ENCODE measurements around the gene TMEFF2. TPM values are rescaled to one million over a fixed set of nuclear protein-coding genes. Genes with fewer than 3 reads are reported as not detected.

Gene TMEFF2
- total and polyA plus RNA-seq, 2 donors from 2014 or later: not detected

DNA sequence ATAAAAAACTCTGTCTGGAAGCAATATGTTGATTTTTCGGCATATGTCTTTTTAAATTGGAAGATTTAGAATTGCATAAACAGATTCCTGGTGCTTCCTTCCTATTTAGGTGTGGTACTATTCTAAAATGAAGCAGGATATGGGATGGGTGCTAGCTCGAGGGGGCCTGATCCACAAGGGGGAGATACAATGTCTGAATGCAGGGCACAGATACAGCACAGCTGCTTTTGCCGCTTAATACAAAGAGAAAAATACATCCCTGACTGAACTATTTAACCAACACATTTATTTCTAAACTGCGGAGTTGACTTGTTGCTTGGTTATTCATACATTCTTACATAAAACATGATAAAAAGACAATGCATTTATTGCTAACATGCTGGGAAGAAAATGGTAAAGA is 169.1 kb downstream of the TMEFF2 start:
- no peaks in the 10 kb centered on the region for H3K36me3 ChIP-seq (ENCODE audit: control insufficient read depth in 2 of 3, insufficient read depth in 3 of 3, low read length in 3 of 3)
- intact Hi-C loops (cut with DNase I): no loop called here
- no peak overlapping the region for H3K9ac ChIP-seq (ENCODE audit: low read length in 3 of 3)
- H3K4me1 ChIP-seq (ENCODE audit: control insufficient read depth in 2 of 3, insufficient read depth in 2 of 3, low read depth in 1 of 3, low read length in 3 of 3): no peaks in the 10 kb centered on the region
- H3K27me3 ChIP-seq (ENCODE audit: control insufficient read depth, insufficient read depth, low read length): no peaks in the 10 kb centered on the region
- no peak overlapping the region for H3K4me3 ChIP-seq (ENCODE audit: low read length in 3 of 3)
- no peak for DNase-seq
- no peak for FAIRE-seq
- H3K27ac ChIP-seq (ENCODE audit: low read depth in 2 of 2, low read length in 2 of 2): no peak overlapping the region
- H3K9me3 ChIP-seq (ENCODE audit: control insufficient read depth in 2 of 3, insufficient read depth in 1 of 3, low read length in 3 of 3): no peaks in the 10 kb centered on the region
- TF ChIP-seq, protein P1, sequence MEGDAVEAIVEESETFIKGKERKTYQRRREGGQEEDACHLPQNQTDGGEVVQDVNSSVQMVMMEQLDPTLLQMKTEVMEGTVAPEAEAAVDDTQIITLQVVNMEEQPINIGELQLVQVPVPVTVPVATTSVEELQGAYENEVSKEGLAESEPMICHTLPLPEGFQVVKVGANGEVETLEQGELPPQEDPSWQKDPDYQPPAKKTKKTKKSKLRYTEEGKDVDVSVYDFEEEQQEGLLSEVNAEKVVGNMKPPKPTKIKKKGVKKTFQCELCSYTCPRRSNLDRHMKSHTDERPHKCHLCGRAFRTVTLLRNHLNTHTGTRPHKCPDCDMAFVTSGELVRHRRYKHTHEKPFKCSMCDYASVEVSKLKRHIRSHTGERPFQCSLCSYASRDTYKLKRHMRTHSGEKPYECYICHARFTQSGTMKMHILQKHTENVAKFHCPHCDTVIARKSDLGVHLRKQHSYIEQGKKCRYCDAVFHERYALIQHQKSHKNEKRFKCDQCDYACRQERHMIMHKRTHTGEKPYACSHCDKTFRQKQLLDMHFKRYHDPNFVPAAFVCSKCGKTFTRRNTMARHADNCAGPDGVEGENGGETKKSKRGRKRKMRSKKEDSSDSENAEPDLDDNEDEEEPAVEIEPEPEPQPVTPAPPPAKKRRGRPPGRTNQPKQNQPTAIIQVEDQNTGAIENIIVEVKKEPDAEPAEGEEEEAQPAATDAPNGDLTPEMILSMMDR (IDR thresholded peaks at IDR 0.05; ENCODE audit: borderline replicate concordance, extremely low read depth, insufficient read depth): no peak

DNA sequence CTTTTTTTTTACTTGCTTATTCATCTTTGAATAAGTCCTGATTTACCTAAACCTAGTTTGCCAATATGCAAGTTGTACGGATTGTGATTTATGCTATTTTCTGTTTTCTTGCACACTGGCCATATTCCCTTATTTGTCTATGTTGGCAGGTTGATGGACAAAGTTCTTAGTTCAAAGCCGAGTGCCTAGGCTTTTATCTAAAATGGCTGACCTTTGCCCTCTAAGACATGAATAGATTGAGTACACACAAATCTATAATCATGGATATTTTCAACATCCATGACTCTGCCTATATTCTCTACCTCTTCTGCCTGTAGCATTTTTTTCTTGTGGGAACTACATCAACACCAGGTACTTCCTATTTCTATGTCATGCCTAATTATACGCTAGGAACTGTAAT is 171.7 kb downstream of the TMEFF2 start:
- DNase-seq (no peak), FAIRE-seq (no peak)
- Histone ChIP-seq H3K9ac (ENCODE audit: low read length in 3 of 3) (no peak overlapping the region), H3K9me3 (ENCODE audit: control insufficient read depth in 2 of 3, insufficient read depth in 1 of 3, low read length in 3 of 3) (no peaks in the 10 kb centered on the region), H3K36me3 (ENCODE audit: control insufficient read depth in 2 of 3, insufficient read depth in 3 of 3, low read length in 3 of 3) (no peaks in the 10 kb centered on the region), H3K27me3 (ENCODE audit: control insufficient read depth, insufficient read depth, low read length) (no peaks in the 10 kb centered on the region), H3K4me1 (ENCODE audit: control insufficient read depth in 2 of 3, insufficient read depth in 2 of 3, low read depth in 1 of 3, low read length in 3 of 3) (no peaks in the 10 kb centered on the region), H3K27ac (ENCODE audit: low read depth in 2 of 2, low read length in 2 of 2) (no peak overlapping the region), H3K4me3 (ENCODE audit: low read length in 3 of 3) (no peak overlapping the region)
- intact Hi-C loops (cut with DNase I): no loop called here
- TF ChIP-seq, protein P1 (IDR thresholded peaks at IDR 0.05; ENCODE audit: borderline replicate concordance, extremely low read depth, insufficient read depth): no peak

DNA sequence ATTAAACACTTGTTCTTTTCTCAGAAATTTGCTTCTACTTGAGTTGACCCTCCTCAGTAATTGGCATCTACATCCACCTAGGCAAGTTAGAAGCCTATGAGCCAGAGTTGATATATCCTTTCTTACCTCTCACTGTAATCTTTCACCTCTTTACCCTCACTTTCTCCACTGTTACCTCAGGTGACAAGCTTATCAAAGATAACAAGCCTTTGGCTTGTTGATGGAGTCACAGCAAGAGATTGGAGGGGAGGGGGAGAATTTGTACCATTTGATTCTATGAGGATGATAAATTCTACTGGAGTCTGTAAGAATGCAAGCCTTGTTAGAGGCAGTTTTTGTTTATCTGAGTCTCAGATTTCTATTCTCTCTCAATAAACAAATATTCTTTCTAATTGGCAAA is 176.9 kb downstream of the TMEFF2 start:
- FAIRE-seq (no peak), DNase-seq (no peak)
- Histone ChIP-seq H3K4me1 (ENCODE audit: control insufficient read depth in 2 of 3, insufficient read depth in 2 of 3, low read depth in 1 of 3, low read length in 3 of 3) (no peaks in the 10 kb centered on the region), H3K9me3 (ENCODE audit: control insufficient read depth in 2 of 3, insufficient read depth in 1 of 3, low read length in 3 of 3) (no peaks in the 10 kb centered on the region), H3K27ac (ENCODE audit: low read depth in 2 of 2, low read length in 2 of 2) (no peak overlapping the region), H3K4me3 (ENCODE audit: low read length in 3 of 3) (no peak overlapping the region), H3K36me3 (ENCODE audit: control insufficient read depth in 2 of 3, insufficient read depth in 3 of 3, low read length in 3 of 3) (no peaks in the 10 kb centered on the region), H3K27me3 (ENCODE audit: control insufficient read depth, insufficient read depth, low read length) (no peaks in the 10 kb centered on the region), H3K9ac (ENCODE audit: low read length in 3 of 3) (no peak overlapping the region)
- TF ChIP-seq, protein P1 (IDR thresholded peaks at IDR 0.05; ENCODE audit: borderline replicate concordance, extremely low read depth, insufficient read depth): no peak
- intact Hi-C loops (cut with DNase I): no loop called here

DNA sequence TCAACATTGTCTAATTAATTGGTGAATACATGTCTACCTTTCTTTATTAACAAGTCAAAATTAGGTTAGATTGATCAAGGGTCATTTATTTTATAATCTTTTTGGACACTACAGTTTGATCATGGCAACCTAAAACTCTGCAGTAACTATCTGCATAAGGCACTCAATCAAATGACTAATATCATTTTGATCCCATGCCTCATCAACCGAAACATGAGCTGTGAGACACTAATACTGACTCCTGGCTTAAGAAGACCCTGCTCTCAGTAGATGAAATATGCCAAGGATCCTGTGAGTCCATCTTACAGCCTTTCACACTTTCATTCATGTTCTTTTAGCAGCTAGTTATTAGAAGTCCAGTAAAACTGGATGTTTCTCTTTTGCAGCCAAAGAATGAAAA is 178.5 kb downstream of the TMEFF2 start:
- TF ChIP-seq, protein P1 (IDR thresholded peaks at IDR 0.05; ENCODE audit: borderline replicate concordance, extremely low read depth, insufficient read depth): no peak
- no peaks in the 10 kb centered on the region for H3K4me1 ChIP-seq (ENCODE audit: control insufficient read depth in 2 of 3, insufficient read depth in 2 of 3, low read depth in 1 of 3, low read length in 3 of 3)
- no peak overlapping the region for H3K9ac ChIP-seq (ENCODE audit: low read length in 3 of 3)
- H3K9me3 ChIP-seq (ENCODE audit: control insufficient read depth in 2 of 3, insufficient read depth in 1 of 3, low read length in 3 of 3): no peaks in the 10 kb centered on the region
- DNase-seq (no peak), FAIRE-seq (no peak)
- intact Hi-C loops (cut with DNase I): no loop called here
- no peak overlapping the region for H3K4me3 ChIP-seq (ENCODE audit: low read length in 3 of 3)
- H3K27me3 ChIP-seq (ENCODE audit: control insufficient read depth, insufficient read depth, low read length): no peaks in the 10 kb centered on the region
- H3K36me3 ChIP-seq (ENCODE audit: control insufficient read depth in 2 of 3, insufficient read depth in 3 of 3, low read length in 3 of 3): no peaks in the 10 kb centered on the region
- no peak overlapping the region for H3K27ac ChIP-seq (ENCODE audit: low read depth in 2 of 2, low read length in 2 of 2)
